Neutrophil (primary cell): ENCODE results near the gene RBP5.

ENCODE experiments used
- H3K27ac ChIP-seq: fragments of 200-600 bp; sonication (generic); 2 replicates; pipeline ENCODE4 v1.5.1; 2016; ENCODE audit warnings: mild to moderate bottlenecking, moderate library complexity
- H3K27me3 ChIP-seq: fragments of 200-600 bp; sonication (generic); 2 replicates; pipeline ENCODE4 v1.6.0; 2016; ENCODE audit warnings: mild to moderate bottlenecking
- H3K36me3 ChIP-seq: fragments of 200-600 bp; sonication (generic); 2 replicates; pipeline ENCODE4 v1.5.1; 2017
- H3K4me1 ChIP-seq, 2 experiments: fragments of 200-600 bp in 1 of 2; sonication (generic) in 1 of 2; 1 replicate in 1 of 2; 2 replicates in 1 of 2; pipeline versions ENCODE4 v1.5.1 to v1.6.1; 2013 to 2016; ENCODE audit warnings: low read depth in 1 of 2, low read length in 1 of 2, mild to moderate bottlenecking in 1 of 2, moderate library complexity in 1 of 2; ENCODE audit not compliant: control insufficient read depth in 1 of 2, insufficient read depth in 1 of 2
- H3K4me3 ChIP-seq, 2 experiments: fragments of 200-600 bp in 1 of 2; sonication (generic) in 1 of 2; 1 replicate in 1 of 2; 2 replicates in 1 of 2; pipeline ENCODE4 v1.5.1; 2013 to 2016; ENCODE audit warnings: low read depth in 1 of 2, low read length in 1 of 2, mild to moderate bottlenecking in 1 of 2, moderate library complexity in 1 of 2
- H3K9me3 ChIP-seq: fragments of 200-600 bp; sonication (generic); 2 replicates; pipeline ENCODE4 v1.5.1; 2016
- CTCF ChIP-seq: fragments of 200-600 bp; sonication (generic); IDR thresholded peaks from 2 replicates; pipeline ENCODE4 v1.5.1; 2016; ENCODE audit warnings: antibody characterized with exemption

RBP5 gene

GRCh38 chr12:7169951-7170350 is 41.3 kb upstream of the RBP5 start:
- no peaks in the 10 kb centered on the region for H3K36me3 ChIP-seq
- H3K4me3 ChIP-seq: no peak overlapping the region
- H3K4me1 ChIP-seq: no peaks in the 10 kb centered on the region
- H3K9me3 ChIP-seq: peaks cover 9% of the 10 kb centered on the region
- TF ChIP-seq CTCF: no peak
- H3K27ac ChIP-seq: no peak overlapping the region
- H3K27me3 ChIP-seq: peaks cover 8% of the 10 kb centered on the region

GRCh38 chr12:7162691-7163114 is 34.0 kb upstream of the RBP5 start:
- Histone ChIP-seq H3K4me3 (no peak overlapping the region), H3K27me3 (peaks cover 34% of the 10 kb centered on the region), H3K4me1 (no peaks in the 10 kb centered on the region), H3K27ac (no peak overlapping the region), H3K9me3 (no peaks in the 10 kb centered on the region), H3K36me3 (peaks cover 8% of the 10 kb centered on the region)
- no peak for TF ChIP-seq CTCF

GRCh38 chr12:7161811-7162210 is 33.1 kb upstream of the RBP5 start:
- no peak overlapping the region for H3K4me3 ChIP-seq
- no peak for TF ChIP-seq CTCF
- H3K36me3 ChIP-seq: peaks cover 16% of the 10 kb centered on the region
- H3K9me3 ChIP-seq: no peaks in the 10 kb centered on the region
- H3K4me1 ChIP-seq: no peaks in the 10 kb centered on the region
- peaks cover 34% of the 10 kb centered on the region for H3K27me3 ChIP-seq
- H3K27ac ChIP-seq: no peak overlapping the region

GRCh38 chr12:7161327-7161726 is 32.6 kb upstream of the RBP5 start:
- no peak for TF ChIP-seq CTCF
- no peak overlapping the region for H3K27ac ChIP-seq

GRCh38 chr12:7160183-7160582 is 31.5 kb upstream of the RBP5 start:
- H3K4me3 ChIP-seq: no peak overlapping the region
- no peak for TF ChIP-seq CTCF
- peaks cover 29% of the 10 kb centered on the region for H3K27me3 ChIP-seq
- no peaks in the 10 kb centered on the region for H3K9me3 ChIP-seq
- peaks cover 32% of the 10 kb centered on the region for H3K36me3 ChIP-seq
- no peak overlapping the region for H3K27ac ChIP-seq
- H3K4me1 ChIP-seq: no peaks in the 10 kb centered on the region

More at GRCh38 chr12:7161327-7161726, 32.6 kb upstream of the RBP5 start:
- peaks cover 20% of the 10 kb centered on the region for H3K36me3 ChIP-seq
- H3K9me3 ChIP-seq: no peaks in the 10 kb centered on the region
- no peak overlapping the region for H3K4me3 ChIP-seq
- H3K4me1 ChIP-seq: no peaks in the 10 kb centered on the region
- peaks cover 34% of the 10 kb centered on the region for H3K27me3 ChIP-seq
